HCT116 (cell line): ENCODE data around the gene CDH23. TPM values are rescaled to one million over a fixed set of nuclear protein-coding genes. Genes with fewer than 3 reads are reported as not detected.

ENCODE experiments used
- ATAC-seq: fragments of 200-7000 bp; cut with Tn5 transposase; 2 replicates; pipeline ENCODE4 v1.9.1; 2020; ENCODE audit warnings: mild to moderate bottlenecking, moderate library complexity
- BruUV-seq: library from RNA; stranded (reverse); fragments of 400-500 nt; replicated peaks from 2 replicates; lab custom pipeline; 2021; lab: Mats Ljungman, UMichigan
- CTCF ChIA-PET: fragments of 300-600 bp; sonication (Branson Sonifier 250); formaldehyde crosslinking; loops from one replicate; lab custom pipeline; 2021; ENCODE audit warnings: antibody characterized with exemption; lab: Charles Lee
- POLR2A ChIA-PET: fragments of 300-600, 350-600 bp; sonication (Branson Sonifier 250); formaldehyde crosslinking; loops from one replicate; lab custom pipeline; 2021; ENCODE audit warnings: antibody characterized with exemption; lab: Charles Lee
- RAD21 ChIA-PET, 2 experiments: fragments of 300-600 bp; sonication (Branson Sonifier 250); formaldehyde crosslinking; loops; one replicate each; lab custom pipeline; 2023; ENCODE audit warnings: low total read pairs in 2 of 2; ENCODE audit not compliant: uncharacterized antibody in 2 of 2, unreplicated experiment in 2 of 2, low non-redundant PET in 1 of 2; lab: Charles Lee
- DNase-seq: peaks from one replicate; pipeline ENCODE4 v3.0.0-alpha.2; 2010; ENCODE audit warnings: low read depth, low spot score
- H2AFZ ChIP-seq: fragments of 200-600 bp; shearing (Covaris generic), sonication (generic); 2 replicates; pipeline ENCODE4 v1.6.1; 2017; ENCODE audit warnings: low read depth, mixed run types, mixed read lengths, antibody characterized with exemption, low read length; ENCODE audit not compliant: poor library complexity, severe bottlenecking
- H3K27ac ChIP-seq: 2 replicates; pipeline ENCODE4 v1.5.1; 2012; ENCODE audit warnings: low read depth, low read length
- H3K27me3 ChIP-seq: fragments of 200-600 bp; sonication (generic); 2 replicates; pipeline ENCODE4 v1.6.1; 2016; ENCODE audit warnings: mixed run types, low read length, mixed read lengths; ENCODE audit not compliant: insufficient read depth
- H3K36me3 ChIP-seq, 2 experiments: fragments of 200-500 bp in 1 of 2; fragments of 200-600 bp in 1 of 2; sonication (Bioruptor generic) in 1 of 2; sonication (generic) in 1 of 2; 2 replicates each; pipeline versions ENCODE4 v1.5.1 to v1.6.1; 2014 to 2016; ENCODE audit warnings: low read length in 2 of 2, inconsistent platforms in 1 of 2, mixed read lengths in 1 of 2, mixed run types in 1 of 2; ENCODE audit not compliant: insufficient read depth in 2 of 2, control insufficient read depth in 1 of 2
- H3K4me1 ChIP-seq, 2 experiments: fragments of 200-600 bp in 1 of 2; sonication (generic) in 1 of 2; 2 replicates each; pipeline versions ENCODE4 v1.5.1 to v1.6.1; 2012 to 2017; ENCODE audit warnings: low read length in 2 of 2, inconsistent platforms in 1 of 2, mild to moderate bottlenecking in 1 of 2, mixed read lengths in 1 of 2, mixed run types in 1 of 2, moderate library complexity in 1 of 2; ENCODE audit not compliant: insufficient read depth in 2 of 2, control insufficient read depth in 1 of 2
- H3K4me2 ChIP-seq: fragments of 200-600 bp; sonication (generic); 2 replicates; pipeline ENCODE4 v1.6.1; 2017; ENCODE audit warnings: mixed run types, low read length, mixed read lengths
- H3K4me3 ChIP-seq, 2 experiments: fragments of 200-600 bp in 1 of 2; sonication (generic) in 1 of 2; replicated peaks in 1 of 2; 2 replicates each; pipeline ENCODE4 v1.5.1; 2011 to 2016; ENCODE audit warnings: low read length in 2 of 2, control low read depth in 1 of 2, low read depth in 1 of 2, mild to moderate bottlenecking in 1 of 2, mixed read lengths in 1 of 2, mixed run types in 1 of 2
- H3K79me2 ChIP-seq: fragments of 200-600 bp; sonication (generic); 2 replicates; pipeline ENCODE4 v1.6.1; 2017; ENCODE audit warnings: mild to moderate bottlenecking, mixed run types, low read length, moderate library complexity, mixed read lengths; ENCODE audit not compliant: insufficient read depth
- H3K9ac ChIP-seq: fragments of 200-600 bp; sonication (generic); 2 replicates; pipeline ENCODE4 v1.6.1; 2016; ENCODE audit warnings: low read length, mixed read lengths
- H3K9me2 ChIP-seq: fragments of 200-600 bp; sonication (generic), shearing (Covaris generic); 2 replicates; pipeline ENCODE4 v1.6.1; 2017; ENCODE audit warnings: mixed run types, mild to moderate bottlenecking, moderate library complexity; ENCODE audit not compliant: insufficient read depth
- H3K9me3 ChIP-seq, 2 experiments: fragments of 200-500 bp in 1 of 2; fragments of 200-600 bp in 1 of 2; sonication (Bioruptor generic) in 1 of 2; sonication (generic) in 1 of 2; 2 replicates each; pipeline ENCODE4 v1.6.1; 2014 to 2017; ENCODE audit warnings: low read length in 2 of 2, mixed read lengths in 2 of 2, inconsistent platforms in 1 of 2, low read depth in 1 of 2, mild to moderate bottlenecking in 1 of 2, mixed run types in 1 of 2, moderate library complexity in 1 of 2; ENCODE audit not compliant: control insufficient read depth in 1 of 2, insufficient read depth in 1 of 2
- H4K20me1 ChIP-seq: fragments of 200-600 bp; sonication (generic), shearing (Covaris generic); 2 replicates; pipeline ENCODE4 v1.6.1; 2017; ENCODE audit warnings: mixed run types, mild to moderate bottlenecking, moderate library complexity; ENCODE audit not compliant: insufficient read depth
- CBX3 ChIP-seq: IDR thresholded peaks from 2 replicates; pipeline ENCODE4 v1.6.1; 2012; ENCODE audit warnings: low read depth
- EGR1 ChIP-seq: IDR thresholded peaks from 2 replicates; pipeline ENCODE4 v1.6.1; 2012; ENCODE audit warnings: low read depth
- ELF1 ChIP-seq: IDR thresholded peaks from 2 replicates; pipeline ENCODE4 v1.6.1; 2012; ENCODE audit warnings: low read depth, borderline replicate concordance
- EZH2phosphoT487 ChIP-seq: fragments of 200-600 bp; IDR thresholded peaks from 2 replicates; pipeline ENCODE4 v1.6.1; 2018; ENCODE audit warnings: antibody characterized with exemption, borderline replicate concordance
- FOSL1 ChIP-seq: IDR thresholded peaks from 2 replicates; pipeline ENCODE4 v1.6.1; 2012; ENCODE audit warnings: low read depth
- RAD21 ChIP-seq: IDR thresholded peaks from 2 replicates; pipeline ENCODE4 v1.6.1; 2012; ENCODE audit warnings: low read depth, mild to moderate bottlenecking
- SIN3A ChIP-seq: IDR thresholded peaks from 2 replicates; pipeline ENCODE4 v1.6.1; 2012; ENCODE audit warnings: low read depth
- SP1 ChIP-seq: IDR thresholded peaks from 2 replicates; pipeline ENCODE4 v1.6.1; 2012; ENCODE audit warnings: low read depth
- TCF7L2 ChIP-seq: IDR thresholded peaks from 2 replicates; pipeline ENCODE4 v1.7.0; 2011; ENCODE audit warnings: borderline replicate concordance, inconsistent platforms; ENCODE audit not compliant: insufficient read depth, insufficient read length; ENCODE audit errors: extremely low read depth
- YY1 ChIP-seq: IDR thresholded peaks from 2 replicates; pipeline ENCODE4 v1.6.1; 2011; ENCODE audit warnings: low read length, low read depth, moderate library complexity, mild to moderate bottlenecking; ENCODE audit not compliant: insufficient replicate concordance; ENCODE audit errors: extremely low read depth
- ZFX ChIP-seq: fragments of 450-650 bp; IDR thresholded peaks from 2 replicates; pipeline ENCODE4 v1.6.1; 2017
- ZNF274 ChIP-seq: fragments of 200-500 bp; sonication (Bioruptor generic); IDR thresholded peaks from 2 replicates; pipeline ENCODE4 v1.6.1; 2014; ENCODE audit warnings: mild to moderate bottlenecking, low read depth, low read length, inconsistent platforms
- intact Hi-C: fragments of 100-400 bp; cut with micrococcal nuclease; formaldehyde crosslinking; loops from 2 replicates; pipeline ENCODE4 v1.10.0; 2022
- total RNA-seq: library from RNA; stranded (reverse); gene quantifications from one replicate; pipeline ENCODE4 v1.2.1, GENCODE V29; 2021; ENCODE audit not compliant: unreplicated experiment
- TF ChIP-seq, protein P1 (sequence below): IDR thresholded peaks from 2 replicates; pipeline ENCODE4 v1.6.1; 2012
- TF ChIP-seq, protein P2 (sequence below): IDR thresholded peaks from 2 replicates; pipeline ENCODE4 v1.6.1; 2012
- TF ChIP-seq, protein P3 (sequence below), 3 experiments: fragments of 200-600 bp in 1 of 3; sonication (generic) in 1 of 3; IDR thresholded peaks in 2 of 3; conservative IDR thresholded peaks in 1 of 3; 2 replicates each; pipeline ENCODE4 v1.5.1; 2012 to 2017; ENCODE audit warnings: low read depth in 2 of 3, low read length in 2 of 3, antibody characterized with exemption in 1 of 3, borderline replicate concordance in 1 of 3, control low read depth in 1 of 3, mild to moderate bottlenecking in 1 of 3, mixed read lengths in 1 of 3, mixed run types in 1 of 3, moderate library complexity in 1 of 3; ENCODE audit not compliant: insufficient read depth in 1 of 3

CDH23 gene
- total RNA-seq, 1 experiment from 2014 or later = not detected

DNA sequence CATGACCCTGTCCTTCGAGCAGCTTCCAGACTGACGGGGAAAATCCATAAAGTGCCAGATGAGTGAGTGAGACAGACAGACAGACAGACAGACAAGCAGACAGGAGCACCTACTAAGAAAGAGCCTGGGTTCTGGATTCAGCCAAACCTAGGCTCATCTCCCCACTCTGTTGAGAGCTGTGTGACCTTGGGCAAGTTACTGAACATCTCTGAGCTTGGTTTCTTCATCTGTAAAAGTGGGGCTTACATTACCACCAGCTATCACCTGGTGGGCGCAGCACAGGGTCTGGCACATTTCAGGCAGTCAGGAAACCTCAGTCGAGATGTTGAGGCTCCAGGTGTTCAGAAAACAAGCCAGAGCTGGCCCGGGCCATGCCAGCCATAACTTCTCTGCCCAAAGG is 285.3 kb downstream of the CDH23 start (continued):
- TF ChIP-seq, protein P1, sequence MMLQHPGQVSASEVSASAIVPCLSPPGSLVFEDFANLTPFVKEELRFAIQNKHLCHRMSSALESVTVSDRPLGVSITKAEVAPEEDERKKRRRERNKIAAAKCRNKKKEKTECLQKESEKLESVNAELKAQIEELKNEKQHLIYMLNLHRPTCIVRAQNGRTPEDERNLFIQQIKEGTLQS = no peak
- TF ChIP-seq CBX3 (no peak), SP1 (no peak), RAD21 (no peak), FOSL1 (no peak), YY1 (no peak), EGR1 (no peak), EZH2phosphoT487 (no peak)
- TF ChIP-seq, protein P2, sequence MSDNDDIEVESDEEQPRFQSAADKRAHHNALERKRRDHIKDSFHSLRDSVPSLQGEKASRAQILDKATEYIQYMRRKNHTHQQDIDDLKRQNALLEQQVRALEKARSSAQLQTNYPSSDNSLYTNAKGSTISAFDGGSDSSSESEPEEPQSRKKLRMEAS = no peak
- TF ChIP-seq, protein P3, sequence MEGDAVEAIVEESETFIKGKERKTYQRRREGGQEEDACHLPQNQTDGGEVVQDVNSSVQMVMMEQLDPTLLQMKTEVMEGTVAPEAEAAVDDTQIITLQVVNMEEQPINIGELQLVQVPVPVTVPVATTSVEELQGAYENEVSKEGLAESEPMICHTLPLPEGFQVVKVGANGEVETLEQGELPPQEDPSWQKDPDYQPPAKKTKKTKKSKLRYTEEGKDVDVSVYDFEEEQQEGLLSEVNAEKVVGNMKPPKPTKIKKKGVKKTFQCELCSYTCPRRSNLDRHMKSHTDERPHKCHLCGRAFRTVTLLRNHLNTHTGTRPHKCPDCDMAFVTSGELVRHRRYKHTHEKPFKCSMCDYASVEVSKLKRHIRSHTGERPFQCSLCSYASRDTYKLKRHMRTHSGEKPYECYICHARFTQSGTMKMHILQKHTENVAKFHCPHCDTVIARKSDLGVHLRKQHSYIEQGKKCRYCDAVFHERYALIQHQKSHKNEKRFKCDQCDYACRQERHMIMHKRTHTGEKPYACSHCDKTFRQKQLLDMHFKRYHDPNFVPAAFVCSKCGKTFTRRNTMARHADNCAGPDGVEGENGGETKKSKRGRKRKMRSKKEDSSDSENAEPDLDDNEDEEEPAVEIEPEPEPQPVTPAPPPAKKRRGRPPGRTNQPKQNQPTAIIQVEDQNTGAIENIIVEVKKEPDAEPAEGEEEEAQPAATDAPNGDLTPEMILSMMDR (IDR thresholded peaks at IDR 0.05 in 2 of 3, conservative IDR thresholded peaks at IDR 0.05 in 1 of 3; ENCODE audit: borderline replicate concordance in 1 of 3, insufficient read depth in 1 of 3, low read depth in 2 of 3, low read length in 2 of 3) = no peak
- TF ChIP-seq, all 23 proteins: peak for 0

DNA sequence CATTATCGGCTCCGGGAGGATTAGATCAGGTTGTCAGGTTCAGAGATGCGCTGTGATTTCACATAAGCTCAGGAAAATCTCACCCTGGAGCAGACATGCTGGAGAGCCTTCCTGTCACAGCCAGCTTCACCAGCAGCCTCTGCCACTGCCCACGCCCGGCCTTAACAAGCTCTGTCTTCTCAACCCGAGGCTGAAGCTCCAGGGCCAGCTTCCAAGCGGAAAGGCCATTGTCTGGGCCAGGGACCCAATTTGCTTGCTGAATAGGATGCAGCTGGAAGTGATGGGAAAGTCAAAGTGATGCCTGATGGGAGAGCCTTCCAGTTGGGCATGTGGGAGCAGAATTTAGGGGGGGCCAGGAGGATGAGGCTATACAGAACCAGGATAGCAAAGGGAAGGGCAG is 286.6 kb downstream of the CDH23 start:
- BruUV-seq = no TSS peak
- no peaks in the 10 kb centered on the region for H4K20me1 ChIP-seq
- DNase-seq = no peak
- H3K9me2 ChIP-seq = no peaks in the 10 kb centered on the region
- ChIA-PET CTCF (interaction anchor here (2.9 kb wide), 1 partner anchor 14 kb away, joined by 14 read pairs; no protein-coding TSS in a partner anchor), POLR2A (no interaction called here), RAD21 (no interaction called here)
- H3K36me3 ChIP-seq = no peaks in the 10 kb centered on the region
- no peaks in the 10 kb centered on the region for H3K79me2 ChIP-seq
- intact Hi-C loops = no loop called here
- no peak overlapping the region for H3K4me2 ChIP-seq
- TF ChIP-seq EZH2phosphoT487 (no peak), EGR1 (no peak), ELF1 (no peak), SIN3A (no peak), ZNF274 (no peak), ZFX (no peak), CBX3 (no peak), TCF7L2 (no peak)
- TF ChIP-seq, protein P1 = no peak
- H3K4me3 ChIP-seq = no peak overlapping the region
- no peaks in the 10 kb centered on the region; a peak in 1 of 4 replicates for H3K9me3 ChIP-seq
- no peak overlapping the region for H2AFZ ChIP-seq
- H3K4me1 ChIP-seq = peaks cover 4 to 10% of the 10 kb centered on the region in 2 experiments; a peak in 3 of 4 replicates
- ATAC-seq = no peak
- no peaks in the 10 kb centered on the region for H3K27me3 ChIP-seq
- no peak overlapping the region for H3K9ac ChIP-seq
- no peak overlapping the region for H3K27ac ChIP-seq
